H9 (cell line): ENCODE results near the gene SCRN1. TPM values are rescaled to one million over a fixed set of nuclear protein-coding genes. Genes with fewer than 3 reads are reported as not detected.

Experiments used
- DNase-seq: peaks from one replicate; pipeline ENCODE4 v3.0.0-alpha.2; 2017
- H2AFZ ChIP-seq: one replicate; pipeline ENCODE4 v1.6.1; 2013; ENCODE audit warnings: mild to moderate bottlenecking, low read length, control low read depth, moderate library complexity
- H2AK5ac ChIP-seq: 2 replicates; pipeline ENCODE4 v1.6.1; 2013; ENCODE audit warnings: low read length, control low read depth, mixed read lengths; ENCODE audit not compliant: insufficient read length
- H2BK120ac ChIP-seq: one replicate; pipeline ENCODE4 v1.6.1; 2013; ENCODE audit warnings: low read depth, mild to moderate bottlenecking, low read length, control low read depth, inconsistent platforms; ENCODE audit not compliant: poor library complexity, severe bottlenecking
- H2BK12ac ChIP-seq: 2 replicates; pipeline ENCODE4 v1.6.1; 2013; ENCODE audit warnings: low read length, control low read depth, mixed read lengths, low read depth; ENCODE audit not compliant: insufficient read length
- H2BK15ac ChIP-seq: 2 replicates; pipeline ENCODE4 v1.6.1; 2013; ENCODE audit warnings: low read depth, low read length, control low read depth
- H2BK20ac ChIP-seq: one replicate; pipeline ENCODE4 v1.6.1; 2013; ENCODE audit warnings: low read depth, mild to moderate bottlenecking, low read length, control low read depth, inconsistent platforms; ENCODE audit not compliant: poor library complexity, severe bottlenecking
- H2BK5ac ChIP-seq: 2 replicates; pipeline ENCODE4 v1.6.1; 2013; ENCODE audit warnings: low read length, control low read depth, mixed read lengths; ENCODE audit not compliant: insufficient read length
- H3K14ac ChIP-seq: 2 replicates; pipeline ENCODE4 v1.6.1; 2013; ENCODE audit warnings: low read length, control low read depth; ENCODE audit not compliant: insufficient read depth
- H3K18ac ChIP-seq: 2 replicates; pipeline ENCODE4 v1.6.1; 2013; ENCODE audit warnings: low read depth, mild to moderate bottlenecking, mixed read lengths, low read length, control low read depth; ENCODE audit not compliant: insufficient read length
- H3K23ac ChIP-seq: 2 replicates; pipeline ENCODE4 v1.6.1; 2013; ENCODE audit warnings: low read length, control low read depth, mixed read lengths, low read depth; ENCODE audit not compliant: insufficient read length
- H3K23me2 ChIP-seq: 2 replicates; pipeline ENCODE4 v1.6.1; 2013; ENCODE audit warnings: low read depth, mild to moderate bottlenecking, mixed read lengths, low read length, control low read depth; ENCODE audit not compliant: insufficient read length, poor library complexity, severe bottlenecking
- H3K27ac ChIP-seq: 2 replicates; pipeline ENCODE4 v1.5.1; 2013; ENCODE audit warnings: low read length, control low read depth, mixed read lengths, low read depth; ENCODE audit not compliant: insufficient read length
- H3K27me3 ChIP-seq: 2 replicates; pipeline ENCODE4 v1.6.1; 2013; ENCODE audit warnings: low read length, control low read depth, inconsistent platforms; ENCODE audit not compliant: insufficient read depth
- H3K4ac ChIP-seq: 2 replicates; pipeline ENCODE4 v1.6.1; 2013; ENCODE audit warnings: low read depth, mild to moderate bottlenecking, control low read depth, inconsistent platforms, low read length, moderate library complexity
- H3K4me1 ChIP-seq: 2 replicates; pipeline ENCODE4 v1.6.1; 2013; ENCODE audit warnings: low read length, control low read depth, inconsistent platforms; ENCODE audit not compliant: insufficient read depth
- H3K4me2 ChIP-seq: 2 replicates; pipeline ENCODE4 v1.6.1; 2013; ENCODE audit warnings: low read length, control low read depth, mixed read lengths; ENCODE audit not compliant: insufficient read length, insufficient read depth
- H3K56ac ChIP-seq: 2 replicates; pipeline ENCODE4 v1.6.1; 2013; ENCODE audit warnings: low read depth, mild to moderate bottlenecking, mixed read lengths, low read length, control low read depth; ENCODE audit not compliant: insufficient read length
- H3K79me1 ChIP-seq: 2 replicates; pipeline ENCODE4 v1.6.1; 2013; ENCODE audit warnings: low read depth, mild to moderate bottlenecking, moderate library complexity, low read length, control low read depth, inconsistent platforms; ENCODE audit not compliant: insufficient read depth, poor library complexity, severe bottlenecking
- H3K79me2 ChIP-seq: 2 replicates; pipeline ENCODE4 v1.6.1; 2013; ENCODE audit warnings: low read length, control low read depth, inconsistent platforms; ENCODE audit not compliant: insufficient read depth
- H3K9ac ChIP-seq: 2 replicates; pipeline ENCODE4 v1.6.1; 2013; ENCODE audit warnings: low read length, control low read depth, mixed read lengths; ENCODE audit not compliant: insufficient read length; ENCODE audit errors: extremely low read depth
- H3K9me3 ChIP-seq: one replicate; pipeline ENCODE4 v1.6.1; 2013; ENCODE audit warnings: low read depth, low read length, inconsistent platforms; ENCODE audit not compliant: control insufficient read depth
- H3T11ph ChIP-seq: one replicate; pipeline ENCODE4 v1.6.1; 2013; ENCODE audit warnings: mild to moderate bottlenecking, low read length, control low read depth, inconsistent platforms
- H4K20me1 ChIP-seq: one replicate; pipeline ENCODE4 v1.6.1; 2013; ENCODE audit not compliant: control insufficient read depth, insufficient read length, insufficient read depth
- H4K5ac ChIP-seq: 2 replicates; pipeline ENCODE4 v1.6.1; 2013; ENCODE audit warnings: low read depth, mild to moderate bottlenecking, mixed read lengths, low read length, control low read depth; ENCODE audit not compliant: insufficient read length
- H4K8ac ChIP-seq: replicated peaks from 2 replicates; pipeline ENCODE4 v1.6.1; 2013; ENCODE audit warnings: low read length, control low read depth, mixed read lengths, low read depth; ENCODE audit not compliant: insufficient read length
- H4K91ac ChIP-seq: 2 replicates; pipeline ENCODE4 v1.6.1; 2013; ENCODE audit warnings: low read depth, mild to moderate bottlenecking, moderate library complexity, mixed read lengths, low read length, control low read depth; ENCODE audit not compliant: insufficient read length
- H3K27ac Mint-ChIP-seq, 3 experiments: 2 replicates in 2 of 3; 3 replicates in 1 of 3; pipeline ENCODE4 v1.8.0; 2020 to 2021; ENCODE audit warnings: mixed read lengths in 3 of 3, mild to moderate bottlenecking in 1 of 3, moderate library complexity in 1 of 3
- H3K27me3 Mint-ChIP-seq: 2 replicates; pipeline ENCODE4 v1.8.0; 2021; ENCODE audit warnings: low read depth, mild to moderate bottlenecking, moderate library complexity, mixed read lengths
- H3K36me3 Mint-ChIP-seq, 3 experiments: 2 replicates in 2 of 3; 3 replicates in 1 of 3; pipeline ENCODE4 v1.8.0; 2020 to 2021; ENCODE audit warnings: low read depth in 3 of 3, mixed read lengths in 3 of 3; ENCODE audit not compliant: insufficient read depth in 1 of 3
- H3K4me1 Mint-ChIP-seq, 2 experiments: 2 replicates each; pipeline ENCODE4 v1.8.0; 2020; ENCODE audit warnings: mixed read lengths in 2 of 2
- H3K4me3 Mint-ChIP-seq, 2 experiments: 2 replicates in 1 of 2; 3 replicates in 1 of 2; pipeline ENCODE4 v1.8.0; 2020 to 2021; ENCODE audit warnings: mild to moderate bottlenecking in 2 of 2, mixed read lengths in 2 of 2, moderate library complexity in 1 of 2
- H3K9me3 Mint-ChIP-seq, 2 experiments: 2 replicates in 1 of 2; 3 replicates in 1 of 2; pipeline ENCODE4 v1.8.0; 2020; ENCODE audit warnings: mild to moderate bottlenecking in 2 of 2, mixed read lengths in 2 of 2, moderate library complexity in 1 of 2
- CTCF ChIP-seq: fragments of 200-600 bp; sonication (generic); conservative IDR thresholded peaks from 3 replicates; pipeline ENCODE4 v1.8.0; 2021; ENCODE audit warnings: antibody characterized with exemption, mild to moderate bottlenecking
- WGBS: extraction: QIAGEN DNeasy Blood & Tissue Kit; methylation state at CpG from one replicate; pipeline ENCODE4 v1.1.7; 2013; ENCODE audit warnings: missing lambda C conversion rate, low lambda C conversion rate, mixed read lengths; ENCODE audit not compliant: insufficient read length; ENCODE audit errors: extremely low coverage; 5-methylcytosine and 5-hydroxymethylcytosine counted together
- total RNA-seq: library from RNA; stranded (reverse); gene quantifications from 2 replicates; pipeline ENCODE4 v1.2.1, GENCODE V29; 2021

Gene SCRN1
- total RNA-seq, 1 experiment from 2014 or later, result 101 TPM

GRCh38 chr7:29935111-29935510 is 54.5 kb downstream of the SCRN1 start:
- H2BK15ac ChIP-seq, result no peak overlapping the region
- H2BK20ac ChIP-seq, result no peak overlapping the region
- H3K27ac ChIP-seq, result no peak overlapping the region
- TF ChIP-seq CTCF, result no peak
- H3K4ac ChIP-seq, result no peak overlapping the region
- no peak overlapping the region for H3K56ac ChIP-seq
- H3K9ac ChIP-seq, result no peak overlapping the region
- H3T11ph ChIP-seq, result no peak overlapping the region
- H3K18ac ChIP-seq, result no peak overlapping the region
- H3K4me1 Mint-ChIP-seq, result no peaks in the 10 kb centered on the region
- peaks cover 3 to 4% of the 10 kb centered on the region in 2 experiments; a peak in 3 of 5 replicates for H3K9me3 Mint-ChIP-seq
- H3K79me1 ChIP-seq, result no peaks in the 10 kb centered on the region
- H2BK12ac ChIP-seq, result no peak overlapping the region
- DNase-seq, result no peak
- H3K79me2 ChIP-seq, result no peaks in the 10 kb centered on the region; the same call in 1 of the 2 replicates
- H4K8ac ChIP-seq, result no peak overlapping the region
- H3K27ac Mint-ChIP-seq, result no peak overlapping the region
- no CpG with 5 or more reads among the region's 2 CpGs for WGBS
- no peak overlapping the region for H2AK5ac ChIP-seq
- H4K20me1 ChIP-seq, result no peaks in the 10 kb centered on the region
- H3K14ac ChIP-seq, result no peak overlapping the region
- H2BK120ac ChIP-seq, result no peak overlapping the region
- H2BK5ac ChIP-seq, result no peak overlapping the region
- H4K91ac ChIP-seq, result no peak overlapping the region
- H3K4me2 ChIP-seq, result no peak overlapping the region
- no peaks in the 10 kb centered on the region for H3K23me2 ChIP-seq
- no peaks in the 10 kb centered on the region for H3K27me3 Mint-ChIP-seq
- no peak overlapping the region for H3K4me3 Mint-ChIP-seq
- no peaks in the 10 kb centered on the region for H3K4me1 ChIP-seq
- no peaks in the 10 kb centered on the region for H3K27me3 ChIP-seq
- H4K5ac ChIP-seq, result no peak overlapping the region
- no peak overlapping the region for H2AFZ ChIP-seq
- peaks cover 38 to 89% (median 53%) of the 10 kb centered on the region in 3 experiments for H3K36me3 Mint-ChIP-seq
- H3K9me3 ChIP-seq, result peaks cover 6% of the 10 kb centered on the region
- H3K23ac ChIP-seq, result no peak overlapping the region
